ENCODE measurements around the gene ELFN1. TPM values are rescaled to one million over a fixed set of nuclear protein-coding genes. Genes with fewer than 3 reads are reported as not detected.

Gene ELFN1
- 9.5 TPM for total RNA-seq

DNA sequence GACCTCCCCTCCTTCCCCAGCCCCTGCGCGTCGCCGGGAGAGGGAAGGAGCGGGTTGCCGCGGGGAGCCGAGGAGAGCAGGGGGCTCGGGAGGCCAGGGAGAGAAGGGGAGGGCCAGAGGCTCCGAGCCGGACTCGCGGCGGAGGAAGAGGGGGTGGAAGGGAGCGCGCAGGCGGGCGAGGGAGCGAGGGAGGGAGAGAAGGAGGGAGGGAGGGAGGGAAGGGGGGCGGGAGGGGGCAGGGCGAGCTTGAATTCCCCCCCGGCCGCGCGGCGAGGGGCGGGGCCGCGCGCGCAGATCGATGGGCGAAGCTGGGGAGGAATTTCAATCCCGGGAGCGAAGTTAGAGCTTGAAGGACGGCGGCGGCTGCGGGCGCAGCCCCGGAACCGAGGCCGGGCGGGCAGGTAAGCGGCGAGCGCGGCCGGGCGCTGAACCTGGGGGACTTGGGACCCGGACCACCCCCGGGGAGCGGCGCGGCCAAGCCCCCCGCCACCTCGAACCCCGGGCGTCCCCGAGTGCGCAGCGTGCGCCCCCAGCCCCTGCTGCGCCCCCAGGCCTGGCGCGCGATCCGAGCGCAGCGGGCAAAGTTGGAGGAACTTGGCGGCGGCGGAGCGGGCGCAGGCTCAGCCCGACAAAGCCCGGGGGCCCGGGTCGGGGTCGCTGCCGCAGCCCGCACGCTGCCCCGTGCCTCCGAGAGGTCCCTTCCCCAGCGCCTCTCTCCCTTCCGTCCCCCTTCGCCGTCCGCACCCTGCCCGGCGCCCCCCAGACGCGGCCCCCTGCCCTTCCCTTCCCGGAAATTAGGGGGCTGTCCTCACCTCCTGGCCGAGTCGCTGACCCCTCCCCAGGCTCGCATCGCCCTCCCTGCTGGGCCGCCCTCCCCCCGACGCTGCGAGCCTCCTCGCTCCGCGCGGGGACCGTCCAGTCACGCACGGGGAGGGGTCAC lies at the start of gene ELFN1:
Gene ELFN1, plus strand, starts transcription at position 324 of the 940 bp plus-strand sequence. CDS start 74,320 bp downstream, outside the sequence.
- no peak for DNase-seq

DNA sequence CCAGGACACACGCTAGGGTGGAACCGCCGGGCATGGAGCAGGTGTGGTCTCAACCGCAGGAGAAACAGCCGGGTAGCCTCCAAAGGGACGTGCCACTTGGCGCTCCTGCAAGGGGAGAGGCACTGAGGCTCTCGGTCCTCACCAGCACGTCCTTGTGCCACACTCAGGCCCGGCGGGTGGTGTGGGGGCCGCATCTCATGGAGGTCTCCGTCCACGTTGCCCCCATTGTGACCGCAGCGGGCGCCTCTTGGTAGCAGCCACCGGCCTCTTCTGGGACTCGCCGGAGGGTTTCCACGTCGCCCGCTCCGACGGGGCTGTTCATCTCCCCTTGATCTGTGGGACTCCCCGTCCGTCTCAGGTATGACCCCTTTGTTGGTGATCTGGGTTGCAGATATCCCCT lies 49.2 kb upstream of the ELFN1 start:
- no peak for DNase-seq

DNA sequence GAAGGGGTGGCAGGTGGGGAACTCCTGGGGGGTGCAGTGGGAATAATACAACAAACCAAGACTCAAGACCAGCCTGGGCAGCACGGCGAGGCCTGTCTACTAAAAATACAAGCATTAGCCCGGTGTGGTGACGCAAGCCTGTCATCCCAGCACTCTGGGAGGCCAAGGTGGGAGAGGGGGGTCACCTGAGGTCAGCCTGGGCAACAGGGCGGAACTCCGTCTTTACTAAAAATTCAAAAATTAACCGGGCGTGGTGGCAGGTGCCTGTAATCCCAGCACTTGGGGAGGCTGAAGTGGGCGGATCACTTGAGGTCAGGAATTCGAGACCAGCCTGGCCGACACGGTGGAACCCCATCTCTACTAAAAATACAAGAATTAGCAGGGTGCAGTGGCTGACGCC lies 48.4 kb upstream of the ELFN1 start:
- no peak for DNase-seq

DNA sequence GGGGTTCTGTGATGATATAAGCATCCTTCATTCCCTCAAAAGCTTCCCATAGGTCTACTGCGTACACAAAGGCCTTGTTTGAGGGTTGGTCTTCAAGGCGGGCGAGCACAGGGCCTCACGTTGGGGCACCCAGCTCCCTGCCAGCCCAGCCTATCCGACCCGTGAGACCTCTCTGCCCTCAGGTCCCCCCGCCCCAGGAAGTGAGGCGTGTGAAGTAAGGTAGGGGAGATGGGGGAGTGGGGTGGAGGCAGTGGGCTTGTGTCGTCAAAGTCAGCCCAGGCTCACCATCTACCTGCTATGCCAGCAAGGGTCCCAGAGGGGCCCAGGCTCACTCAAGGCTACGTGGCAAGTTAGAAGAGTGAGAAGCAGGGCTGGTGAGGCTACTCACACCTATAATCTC lies 47.6 kb upstream of the ELFN1 start:
- DNase-seq = no peak

DNA sequence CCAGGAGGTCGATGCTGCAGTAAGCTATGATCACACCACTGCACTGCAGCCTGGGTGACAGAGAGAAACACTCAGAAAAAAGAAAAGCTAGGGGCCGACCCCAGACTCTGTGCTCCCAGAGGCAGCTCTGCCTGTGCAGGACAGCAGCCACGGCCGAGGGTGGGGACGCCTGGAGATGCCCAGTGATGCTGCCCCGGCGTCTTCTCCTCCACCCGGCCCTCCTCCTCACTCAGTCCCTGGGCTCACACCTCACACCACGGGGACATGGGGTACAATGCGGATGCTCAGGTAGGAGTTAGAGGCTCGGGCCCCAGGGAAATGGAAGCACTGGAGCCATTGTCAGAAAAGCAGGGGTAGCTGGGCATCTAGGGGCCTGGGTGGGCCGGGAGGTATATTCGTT lies 46.3 kb upstream of the ELFN1 start:
- DNase-seq = no peak

GRCh38 chr7:1624999-1625927 lies 44.8 kb upstream of the ELFN1 start:
- DNase-seq = no peak

DNA sequence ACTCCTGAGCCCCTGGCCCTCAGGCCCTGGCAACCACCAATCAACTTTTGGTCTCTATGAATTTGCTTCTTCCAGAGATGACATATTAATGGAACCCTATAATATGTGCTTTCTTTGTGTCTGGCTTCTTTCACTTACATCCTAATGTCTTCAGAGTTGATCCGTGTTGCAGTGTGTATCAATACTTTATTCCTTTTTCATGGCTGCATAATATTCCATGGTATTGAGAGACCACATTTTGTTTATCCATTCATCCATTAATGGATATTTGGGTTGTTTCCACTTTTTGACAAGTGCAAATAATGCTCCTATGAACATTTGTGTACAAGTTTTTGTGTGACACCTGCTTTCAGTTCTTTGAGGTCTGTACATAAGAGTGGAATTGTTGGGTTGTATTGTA lies 43.3 kb upstream of the ELFN1 start:
- DNase-seq = no peak

DNA sequence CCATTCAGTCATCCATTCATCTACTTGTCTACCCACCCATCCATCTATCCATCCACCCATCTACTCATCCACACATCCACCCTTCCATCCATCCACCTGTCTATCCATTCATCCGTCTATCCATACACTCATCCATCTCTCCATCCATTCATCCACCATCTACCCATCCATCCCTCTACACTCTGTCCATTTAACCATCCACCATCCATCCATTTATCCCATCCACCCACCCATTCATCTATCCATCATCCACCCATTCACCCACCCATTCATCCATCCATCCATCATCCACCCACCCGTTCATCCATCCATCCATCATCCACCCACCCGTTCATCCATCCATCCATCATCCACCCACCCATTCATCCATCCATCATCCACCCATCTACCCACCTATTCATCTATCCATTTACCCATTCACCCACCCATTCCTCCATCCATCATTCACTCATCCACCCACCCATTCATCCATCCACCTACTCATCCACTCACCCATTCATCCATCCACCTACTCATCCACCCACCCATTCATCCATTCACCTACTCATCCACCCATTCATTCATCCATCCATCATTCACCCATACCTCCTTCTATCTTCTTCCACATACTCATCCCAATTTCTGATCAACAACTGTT lies 39.3 kb upstream of the ELFN1 start:
- no peak for DNase-seq

- DNase-seq = no peak
These were observed 38.4 kb upstream of the ELFN1 start for GRCh38 chr7:1631678-1632077.

- DNase-seq = no peak
These were observed 37.6 kb upstream of the ELFN1 start for GRCh38 chr7:1632506-1632905.

DNA sequence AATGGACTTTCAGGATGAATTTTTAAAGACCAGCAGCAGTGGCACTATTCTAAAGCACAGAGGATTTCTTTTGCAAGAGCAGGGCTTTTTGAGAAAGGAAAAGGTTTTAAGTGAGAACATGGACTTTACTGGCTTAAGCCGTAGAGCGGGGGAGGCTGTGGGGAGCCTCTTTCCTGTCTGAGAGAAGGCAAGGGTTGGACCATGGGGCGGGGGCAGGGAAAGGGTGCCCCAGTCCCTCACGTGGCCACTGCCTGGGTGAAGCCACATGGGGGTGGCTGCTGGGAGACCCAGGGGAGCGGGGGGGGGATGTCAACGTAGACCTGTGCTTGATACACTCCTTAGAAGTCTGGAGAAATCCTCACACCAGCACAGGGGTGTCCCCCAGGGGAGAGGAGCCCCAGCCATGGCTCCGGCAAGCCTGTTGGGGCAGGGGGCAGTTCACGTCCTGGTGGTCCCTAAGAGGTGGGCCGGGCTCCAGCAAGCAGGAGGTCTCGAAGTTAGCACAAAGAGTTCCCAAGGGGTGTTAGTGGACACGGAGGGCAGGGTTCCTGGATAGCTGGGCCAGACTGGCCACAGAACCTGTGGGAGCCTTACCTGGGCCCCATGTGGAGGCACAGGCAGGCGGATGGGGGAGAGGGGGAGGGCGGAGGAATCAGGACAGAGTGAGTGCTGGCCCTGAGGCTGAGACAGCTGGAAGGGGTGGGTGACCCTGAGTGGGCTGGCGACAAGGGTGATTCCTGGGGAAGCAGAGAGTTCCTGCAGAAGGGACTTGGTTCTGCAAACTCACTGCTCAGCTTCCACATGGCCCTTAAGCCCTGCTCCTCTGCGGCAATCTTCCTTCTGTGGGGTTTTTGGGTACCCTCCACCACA lies 36.9 kb upstream of the ELFN1 start:
- DNase-seq = no peak

DNA sequence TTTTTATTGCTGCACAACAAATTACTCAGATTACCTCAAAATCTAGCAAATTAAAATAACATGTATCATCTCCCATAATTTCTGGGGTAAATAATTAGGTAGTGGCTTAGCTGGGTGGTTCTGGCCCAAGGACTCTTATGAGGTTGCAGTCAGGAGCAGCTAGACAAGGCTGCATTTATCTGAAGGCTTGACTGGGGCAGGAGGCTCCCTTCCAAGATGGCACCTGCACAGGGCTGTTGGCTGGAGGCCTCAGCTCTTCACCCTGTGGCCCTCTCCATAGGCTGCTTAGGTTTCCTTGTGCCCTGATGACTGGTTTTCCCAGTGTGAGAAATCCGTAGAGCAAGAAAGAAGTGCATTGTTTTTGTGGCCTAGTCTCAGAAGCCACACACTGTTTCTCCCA lies 34.7 kb upstream of the ELFN1 start:
- DNase-seq = no peak

DNA sequence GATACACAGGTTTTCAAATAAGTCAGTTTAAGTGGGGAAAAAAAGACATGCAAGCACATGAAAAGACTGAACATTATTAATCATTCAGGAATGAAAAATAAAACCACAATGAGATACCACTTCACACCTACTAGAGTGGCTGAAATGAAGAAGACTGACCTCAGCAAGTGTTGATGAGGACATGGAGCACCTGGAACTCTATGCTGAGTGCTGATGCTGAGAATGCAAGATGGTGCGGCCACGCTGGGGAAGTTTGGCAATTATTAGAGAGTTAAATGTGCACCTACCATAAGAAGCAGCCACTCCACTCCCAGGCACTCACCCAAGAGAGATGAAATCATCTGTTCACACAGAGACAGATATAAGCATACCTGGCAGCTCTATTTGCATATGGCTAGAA lies 32.9 kb upstream of the ELFN1 start:
- no peak for DNase-seq

- no peak for DNase-seq
These were observed 31.8 kb upstream of the ELFN1 start for GRCh38 chr7:1638215-1638661.

- no peak for DNase-seq
These were observed 31.0 kb upstream of the ELFN1 start for GRCh38 chr7:1639071-1639470.

- DNase-seq = no peak
These were observed 30.4 kb upstream of the ELFN1 start for GRCh38 chr7:1639532-1640175.

GRCh38 chr7:1640376-1641172 lies 29.5 kb upstream of the ELFN1 start:
- DNase-seq = no peak

- DNase-seq = no peak
These were observed 28.9 kb upstream of the ELFN1 start for GRCh38 chr7:1641173-1641572.

GRCh38 chr7:1641661-1642260 lies 28.3 kb upstream of the ELFN1 start:
- no peak for DNase-seq

- DNase-seq = no peak
These were observed 27.8 kb upstream of the ELFN1 start for GRCh38 chr7:1642291-1642731.

All from occipital lobe (tissue), 2 donors.